GM12878 (cell line): Measurements from ENCODE around the gene IL19. TPM values are rescaled to one million over a fixed set of nuclear protein-coding genes. Genes with fewer than 3 reads are reported as not detected.

ENCODE experiments used
- CEBPB ChIP-seq, 2 experiments: fragments of 150-350 bp in 1 of 2; IDR thresholded peaks; 2 replicates each; pipeline ENCODE4 v1.6.1; 2012 to 2014; ENCODE audit warnings: low read depth in 2 of 2, low read length in 2 of 2, borderline replicate concordance in 1 of 2, inconsistent platforms in 1 of 2
- EED ChIP-seq: sonication (generic); IDR thresholded peaks from 2 replicates; pipeline ENCODE4 v1.6.1; 2016; ENCODE audit warnings: antibody characterized with exemption, low read depth
- ESRRA ChIP-seq: IDR thresholded peaks from 2 replicates; pipeline ENCODE4 v1.6.1; 2012; ENCODE audit warnings: mild to moderate bottlenecking, low read length, improper control_type of control experiment
- FOXM1 ChIP-seq: IDR thresholded peaks from 2 replicates; pipeline ENCODE4 v1.6.1; 2012; ENCODE audit warnings: low read depth, mild to moderate bottlenecking, inconsistent platforms, low read length, moderate library complexity
- LARP7 ChIP-seq: fragments of 450-650 bp; IDR thresholded peaks from 2 replicates; pipeline ENCODE4 v1.6.1; 2017; ENCODE audit warnings: mild to moderate bottlenecking
- MEF2A ChIP-seq: IDR thresholded peaks from 2 replicates; pipeline ENCODE4 v1.6.1; 2011; ENCODE audit warnings: low read depth, mild to moderate bottlenecking, low read length, moderate library complexity; ENCODE audit not compliant: insufficient read depth
- PML ChIP-seq: IDR thresholded peaks from 2 replicates; pipeline ENCODE4 v1.6.1; 2012; ENCODE audit warnings: low read length, inconsistent platforms
- RBBP5 ChIP-seq: fragments of 200-600 bp; sonication (generic); conservative IDR thresholded peaks from 2 replicates; pipeline ENCODE4 v1.6.1; 2016
- STAT1 ChIP-seq: fragments of 450-650 bp; conservative IDR thresholded peaks from 2 replicates; pipeline ENCODE4 v1.6.1; 2014; ENCODE audit warnings: antibody characterized with exemption, mild to moderate bottlenecking
- TCF12 ChIP-seq: IDR thresholded peaks from 2 replicates; pipeline ENCODE4 v1.6.1; 2011; ENCODE audit warnings: low read depth, mild to moderate bottlenecking, low read length
- ZZZ3 ChIP-seq: IDR thresholded peaks from 2 replicates; pipeline ENCODE4 v1.6.1; 2011; ENCODE audit warnings: low read depth; ENCODE audit not compliant: control insufficient read depth, insufficient read length
- polyA plus RNA-seq, 11 experiments: library from polyadenylated mRNA; depleted of rRNA in 4 of 11; unstranded in 6 of 11; stranded (reverse) in 5 of 11; fragments of >200 nt; fragmentation: Nextera tagmentation in 4 of 11; fragmentation: Illumina TruSeq in 1 of 11; extraction: Ambion mirVana in 4 of 11; extraction: Trizol in 1 of 11; gene quantifications; 1 replicate in 1 of 11; 2 replicates in 10 of 11; pipeline versions ENCODE4 v1.2.1 to v1.2.3, GENCODE V29; 2011 to 2016; ENCODE audit warnings: inconsistent platforms in 2 of 11, missing spikeins in 2 of 11, low read depth in 1 of 11
- total RNA-seq, 4 experiments: library from RNA; depleted of rRNA in 3 of 4; stranded (reverse); fragments of >200 nt in 3 of 4; fragmentation: Illumina TruSeq in 1 of 4; extraction: Trizol in 1 of 4; gene quantifications; 2 replicates each; pipeline versions ENCODE4 v1.2.1 to v1.2.3, GENCODE V29; 2013 to 2021
- TF ChIP-seq, protein P1 (sequence below): fragments of 450-650 bp; IDR thresholded peaks from 2 replicates; pipeline ENCODE4 v1.6.1; 2017; ENCODE audit warnings: mild to moderate bottlenecking, moderate library complexity
- TF ChIP-seq, protein P2 (sequence below): fragments of 450-650 bp; IDR thresholded peaks from 2 replicates; pipeline ENCODE4 v1.6.1; 2017; ENCODE audit warnings: mild to moderate bottlenecking, low read depth, inconsistent platforms; ENCODE audit not compliant: poor library complexity, severe bottlenecking
- TF ChIP-seq, protein P3 (sequence below): IDR thresholded peaks from 2 replicates; pipeline ENCODE4 v1.6.1; 2012; ENCODE audit warnings: improper control_type of control experiment, low read depth, low read length; ENCODE audit not compliant: insufficient replicate concordance
- TF ChIP-seq, protein P4 (sequence below): fragments of 450-650 bp; IDR thresholded peaks from 2 replicates; pipeline ENCODE4 v1.6.1; 2016; ENCODE audit warnings: mild to moderate bottlenecking

Gene IL19
- total and polyA plus RNA-seq, 10 of the 15 experiments (the other 5 are each of a cell fraction or from before 2014, with no cell fraction given): 0.10 to 0.73 (median 0.28) TPM; not detected in 6

DNA sequence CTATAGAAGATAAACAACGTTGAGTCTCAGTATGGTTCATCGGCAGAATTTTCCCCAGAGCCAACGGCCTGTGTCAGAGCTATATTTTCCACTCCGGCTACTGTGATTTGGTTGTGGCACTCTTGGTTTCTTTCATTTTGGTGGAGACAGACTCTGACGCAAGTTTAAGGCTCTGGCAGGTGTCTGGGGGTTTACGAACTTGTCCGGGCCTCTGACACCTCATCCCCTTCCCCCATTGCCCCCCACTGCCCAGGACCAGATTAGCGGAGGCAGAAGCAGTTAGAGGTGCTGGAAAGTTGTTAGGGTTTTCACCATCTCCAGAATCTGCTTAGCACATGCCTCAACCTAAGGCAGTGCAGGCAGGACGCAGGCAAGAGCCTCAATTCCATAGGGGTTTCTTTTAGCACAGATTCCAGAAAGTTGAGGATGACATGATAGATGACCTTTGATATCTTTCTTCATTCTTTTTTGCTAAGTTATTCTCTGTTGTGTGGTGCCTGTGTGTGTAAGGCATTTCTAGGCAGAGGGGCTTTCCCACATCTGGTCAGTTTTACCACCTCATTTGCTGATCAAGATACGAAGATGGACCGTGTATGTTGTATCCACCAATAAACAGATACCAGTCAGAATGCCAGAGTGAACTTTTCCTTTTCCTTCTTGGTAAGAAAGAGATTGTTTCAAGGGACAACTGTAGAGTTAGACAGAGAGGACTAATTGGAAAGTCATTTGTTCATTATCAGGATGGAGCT is 20.1 kb downstream of the IL19 start (continued):
- TF ChIP-seq, protein P1, sequence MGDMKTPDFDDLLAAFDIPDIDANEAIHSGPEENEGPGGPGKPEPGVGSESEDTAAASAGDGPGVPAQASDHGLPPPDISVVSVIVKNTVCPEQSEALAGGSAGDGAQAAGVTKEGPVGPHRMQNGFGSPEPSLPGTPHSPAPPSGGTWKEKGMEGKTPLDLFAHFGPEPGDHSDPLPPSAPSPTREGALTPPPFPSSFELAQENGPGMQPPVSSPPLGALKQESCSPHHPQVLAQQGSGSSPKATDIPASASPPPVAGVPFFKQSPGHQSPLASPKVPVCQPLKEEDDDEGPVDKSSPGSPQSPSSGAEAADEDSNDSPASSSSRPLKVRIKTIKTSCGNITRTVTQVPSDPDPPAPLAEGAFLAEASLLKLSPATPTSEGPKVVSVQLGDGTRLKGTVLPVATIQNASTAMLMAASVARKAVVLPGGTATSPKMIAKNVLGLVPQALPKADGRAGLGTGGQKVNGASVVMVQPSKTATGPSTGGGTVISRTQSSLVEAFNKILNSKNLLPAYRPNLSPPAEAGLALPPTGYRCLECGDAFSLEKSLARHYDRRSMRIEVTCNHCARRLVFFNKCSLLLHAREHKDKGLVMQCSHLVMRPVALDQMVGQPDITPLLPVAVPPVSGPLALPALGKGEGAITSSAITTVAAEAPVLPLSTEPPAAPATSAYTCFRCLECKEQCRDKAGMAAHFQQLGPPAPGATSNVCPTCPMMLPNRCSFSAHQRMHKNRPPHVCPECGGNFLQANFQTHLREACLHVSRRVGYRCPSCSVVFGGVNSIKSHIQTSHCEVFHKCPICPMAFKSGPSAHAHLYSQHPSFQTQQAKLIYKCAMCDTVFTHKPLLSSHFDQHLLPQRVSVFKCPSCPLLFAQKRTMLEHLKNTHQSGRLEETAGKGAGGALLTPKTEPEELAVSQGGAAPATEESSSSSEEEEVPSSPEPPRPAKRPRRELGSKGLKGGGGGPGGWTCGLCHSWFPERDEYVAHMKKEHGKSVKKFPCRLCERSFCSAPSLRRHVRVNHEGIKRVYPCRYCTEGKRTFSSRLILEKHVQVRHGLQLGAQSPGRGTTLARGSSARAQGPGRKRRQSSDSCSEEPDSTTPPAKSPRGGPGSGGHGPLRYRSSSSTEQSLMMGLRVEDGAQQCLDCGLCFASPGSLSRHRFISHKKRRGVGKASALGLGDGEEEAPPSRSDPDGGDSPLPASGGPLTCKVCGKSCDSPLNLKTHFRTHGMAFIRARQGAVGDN: 0 out of 2 replicates have a peak, but pooled peaks have one; percentile 17
- TF ChIP-seq, protein P2, sequence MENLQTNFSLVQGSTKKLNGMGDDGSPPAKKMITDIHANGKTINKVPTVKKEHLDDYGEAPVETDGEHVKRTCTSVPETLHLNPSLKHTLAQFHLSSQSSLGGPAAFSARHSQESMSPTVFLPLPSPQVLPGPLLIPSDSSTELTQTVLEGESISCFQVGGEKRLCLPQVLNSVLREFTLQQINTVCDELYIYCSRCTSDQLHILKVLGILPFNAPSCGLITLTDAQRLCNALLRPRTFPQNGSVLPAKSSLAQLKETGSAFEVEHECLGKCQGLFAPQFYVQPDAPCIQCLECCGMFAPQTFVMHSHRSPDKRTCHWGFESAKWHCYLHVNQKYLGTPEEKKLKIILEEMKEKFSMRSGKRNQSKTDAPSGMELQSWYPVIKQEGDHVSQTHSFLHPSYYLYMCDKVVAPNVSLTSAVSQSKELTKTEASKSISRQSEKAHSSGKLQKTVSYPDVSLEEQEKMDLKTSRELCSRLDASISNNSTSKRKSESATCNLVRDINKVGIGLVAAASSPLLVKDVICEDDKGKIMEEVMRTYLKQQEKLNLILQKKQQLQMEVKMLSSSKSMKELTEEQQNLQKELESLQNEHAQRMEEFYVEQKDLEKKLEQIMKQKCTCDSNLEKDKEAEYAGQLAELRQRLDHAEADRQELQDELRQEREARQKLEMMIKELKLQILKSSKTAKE: peak; percentile 91
- TF ChIP-seq, protein P3, sequence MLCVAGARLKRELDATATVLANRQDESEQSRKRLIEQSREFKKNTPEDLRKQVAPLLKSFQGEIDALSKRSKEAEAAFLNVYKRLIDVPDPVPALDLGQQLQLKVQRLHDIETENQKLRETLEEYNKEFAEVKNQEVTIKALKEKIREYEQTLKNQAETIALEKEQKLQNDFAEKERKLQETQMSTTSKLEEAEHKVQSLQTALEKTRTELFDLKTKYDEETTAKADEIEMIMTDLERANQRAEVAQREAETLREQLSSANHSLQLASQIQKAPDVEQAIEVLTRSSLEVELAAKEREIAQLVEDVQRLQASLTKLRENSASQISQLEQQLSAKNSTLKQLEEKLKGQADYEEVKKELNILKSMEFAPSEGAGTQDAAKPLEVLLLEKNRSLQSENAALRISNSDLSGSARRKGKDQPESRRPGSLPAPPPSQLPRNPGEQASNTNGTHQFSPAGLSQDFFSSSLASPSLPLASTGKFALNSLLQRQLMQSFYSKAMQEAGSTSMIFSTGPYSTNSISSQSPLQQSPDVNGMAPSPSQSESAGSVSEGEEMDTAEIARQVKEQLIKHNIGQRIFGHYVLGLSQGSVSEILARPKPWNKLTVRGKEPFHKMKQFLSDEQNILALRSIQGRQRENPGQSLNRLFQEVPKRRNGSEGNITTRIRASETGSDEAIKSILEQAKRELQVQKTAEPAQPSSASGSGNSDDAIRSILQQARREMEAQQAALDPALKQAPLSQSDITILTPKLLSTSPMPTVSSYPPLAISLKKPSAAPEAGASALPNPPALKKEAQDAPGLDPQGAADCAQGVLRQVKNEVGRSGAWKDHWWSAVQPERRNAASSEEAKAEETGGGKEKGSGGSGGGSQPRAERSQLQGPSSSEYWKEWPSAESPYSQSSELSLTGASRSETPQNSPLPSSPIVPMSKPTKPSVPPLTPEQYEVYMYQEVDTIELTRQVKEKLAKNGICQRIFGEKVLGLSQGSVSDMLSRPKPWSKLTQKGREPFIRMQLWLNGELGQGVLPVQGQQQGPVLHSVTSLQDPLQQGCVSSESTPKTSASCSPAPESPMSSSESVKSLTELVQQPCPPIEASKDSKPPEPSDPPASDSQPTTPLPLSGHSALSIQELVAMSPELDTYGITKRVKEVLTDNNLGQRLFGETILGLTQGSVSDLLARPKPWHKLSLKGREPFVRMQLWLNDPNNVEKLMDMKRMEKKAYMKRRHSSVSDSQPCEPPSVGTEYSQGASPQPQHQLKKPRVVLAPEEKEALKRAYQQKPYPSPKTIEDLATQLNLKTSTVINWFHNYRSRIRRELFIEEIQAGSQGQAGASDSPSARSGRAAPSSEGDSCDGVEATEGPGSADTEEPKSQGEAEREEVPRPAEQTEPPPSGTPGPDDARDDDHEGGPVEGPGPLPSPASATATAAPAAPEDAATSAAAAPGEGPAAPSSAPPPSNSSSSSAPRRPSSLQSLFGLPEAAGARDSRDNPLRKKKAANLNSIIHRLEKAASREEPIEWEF: no peak
- TF ChIP-seq ESRRA: no peak
- 0 out of 2 replicates have a peak, but pooled peaks have one; percentile 20 for TF ChIP-seq MEF2A
- no peak; the same call in 1 of the 2 replicates for TF ChIP-seq STAT1
- peak; percentile 75 for TF ChIP-seq EED
- TF ChIP-seq LARP7: no peak
- peak; percentile 84 for TF ChIP-seq TCF12
- no peak for TF ChIP-seq RBBP5
- TF ChIP-seq PML: no peak
- TF ChIP-seq ZZZ3: no peak
- TF ChIP-seq FOXM1: peak; percentile 62; the same call in 1 of the 2 replicates
- TF ChIP-seq, protein P4, sequence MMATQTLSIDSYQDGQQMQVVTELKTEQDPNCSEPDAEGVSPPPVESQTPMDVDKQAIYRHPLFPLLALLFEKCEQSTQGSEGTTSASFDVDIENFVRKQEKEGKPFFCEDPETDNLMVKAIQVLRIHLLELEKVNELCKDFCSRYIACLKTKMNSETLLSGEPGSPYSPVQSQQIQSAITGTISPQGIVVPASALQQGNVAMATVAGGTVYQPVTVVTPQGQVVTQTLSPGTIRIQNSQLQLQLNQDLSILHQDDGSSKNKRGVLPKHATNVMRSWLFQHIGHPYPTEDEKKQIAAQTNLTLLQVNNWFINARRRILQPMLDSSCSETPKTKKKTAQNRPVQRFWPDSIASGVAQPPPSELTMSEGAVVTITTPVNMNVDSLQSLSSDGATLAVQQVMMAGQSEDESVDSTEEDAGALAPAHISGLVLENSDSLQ: no peak
- TF ChIP-seq CEBPB (IDR thresholded peaks at IDR 0.05; ENCODE audit: borderline replicate concordance in 1 of 2, low read depth in 2 of 2, low read length in 2 of 2): no peak
